ENCODE data around the gene RPS17. TPM values are rescaled to one million over a fixed set of nuclear protein-coding genes. Genes with fewer than 3 reads are reported as not detected.
"Not testable (repeated sequence)": the region's sequence is repeated elsewhere in the genome, so short reads cannot be mapped to it uniquely, and the experiment has no call there.

RPS17 gene
- total RNA-seq, 4 donors from 2014 or later, result 845 to 2,591 (median 2,334) TPM

- WGBS, 2 donors (ENCODE audit: low coverage in 1 of 2), result 8 to 19% methylated on average over 15 to 28 of the region's 28 CpGs
- peak overlapping the region; percentile 71 to 83 for H3K4me3 ChIP-seq
- H3K36me3 ChIP-seq, result peaks cover 0 to 50% of the 10 kb centered on the region in 2 donors
These were observed 1.1 kb downstream of the RPS17 start for GRCh38 chr15:82538961-82539690.

GRCh38 chr15:82537351-82537908 is 2.8 kb downstream of the RPS17 start:
- TF ChIP-seq POLR2A (IDR thresholded peaks at IDR 0.05), result no peak
- no peak for TF ChIP-seq EP300 (IDR thresholded peaks at IDR 0.05)
- no peak for TF ChIP-seq CTCF (IDR thresholded peaks at IDR 0.05)
- TF ChIP-seq POLR2AphosphoS5 (IDR thresholded peaks at IDR 0.05), result no peak
- Histone ChIP-seq H3K4me3 (no peak overlapping the region), H3K27me3 (no peaks in the 10 kb centered on the region), H3K4me1 (peaks cover 0 to 37% (median 12%) of the 10 kb centered on the region in 3 donors), H3K27ac (no peak overlapping the region), H3K9me3 (no peaks in the 10 kb centered on the region), H3K36me3 (peaks cover 0 to 67% of the 10 kb centered on the region in 2 donors)
- ATAC-seq, result no peak
- 64 to 88% methylated on average over 3 to 4 of the region's 4 CpGs for WGBS, 2 donors (ENCODE audit: low coverage in 1 of 2)

More at GRCh38 chr15:82538961-82539690, 1.1 kb downstream of the RPS17 start:
- no peak for ATAC-seq
- Histone ChIP-seq H3K9me3 (no peaks in the 10 kb centered on the region), H3K4me1 (peaks cover 0 to 37% (median 12%) of the 10 kb centered on the region in 3 donors), H3K27me3 (no peaks in the 10 kb centered on the region), H3K27ac (peak overlapping the region; percentile 43 to 95 (median 80))
- TF ChIP-seq POLR2A (IDR thresholded peaks at IDR 0.05) (no peak), EP300 (IDR thresholded peaks at IDR 0.05) (no peak), CTCF (IDR thresholded peaks at IDR 0.05) (no peak), POLR2AphosphoS5 (IDR thresholded peaks at IDR 0.05) (no peak)

GRCh38 chr15:82536409-82537350 is 3.6 kb downstream of the RPS17 start:
- Histone ChIP-seq H3K27me3 (no peaks in the 10 kb centered on the region), H3K4me3 (no peak overlapping the region), H3K4me1 (peaks cover 0 to 36% (median 12%) of the 10 kb centered on the region in 3 donors), H3K27ac (no peak overlapping the region), H3K9me3 (no peaks in the 10 kb centered on the region), H3K36me3 (peaks cover 0 to 68% of the 10 kb centered on the region in 2 donors)
- TF ChIP-seq POLR2AphosphoS5 (IDR thresholded peaks at IDR 0.05), result no peak
- no peak for TF ChIP-seq CTCF (IDR thresholded peaks at IDR 0.05)
- TF ChIP-seq EP300 (IDR thresholded peaks at IDR 0.05), result no peak
- no peak for TF ChIP-seq POLR2A (IDR thresholded peaks at IDR 0.05)
- WGBS, 2 donors (ENCODE audit: low coverage in 1 of 2), result 56 to 59% methylated on average over 8 to 9 of the region's 11 CpGs
- no peak for ATAC-seq

GRCh38 chr15:82535566-82536408 is 4.5 kb downstream of the RPS17 start:
- H3K27me3 ChIP-seq, result no peaks in the 10 kb centered on the region
- peaks cover 0 to 68% of the 10 kb centered on the region in 2 donors for H3K36me3 ChIP-seq
- WGBS, 2 donors (ENCODE audit: low coverage in 1 of 2), result 48 to 68% methylated on average over 6 of the region's 9 CpGs
- no peak for TF ChIP-seq EP300 (IDR thresholded peaks at IDR 0.05)
- TF ChIP-seq CTCF (IDR thresholded peaks at IDR 0.05), result no peak
- TF ChIP-seq POLR2AphosphoS5 (IDR thresholded peaks at IDR 0.05), result no peak
- no peak for TF ChIP-seq POLR2A (IDR thresholded peaks at IDR 0.05)
- no peak overlapping the region for H3K4me3 ChIP-seq
- H3K9me3 ChIP-seq, result no peaks in the 10 kb centered on the region
- no peak overlapping the region for H3K27ac ChIP-seq
- no peak for ATAC-seq
- H3K4me1 ChIP-seq, result peaks cover 0 to 31% (median 7%) of the 10 kb centered on the region in 3 donors

- H3K27ac ChIP-seq, H3K9me3 ChIP-seq, ATAC-seq, H3K27me3 ChIP-seq, H3K4me3 ChIP-seq: not testable (repeated sequence)
- Histone ChIP-seq H3K36me3 (peaks cover 0 to 68% of the 10 kb centered on the region in 2 donors), H3K4me1 (peaks cover 0 to 36% (median 7%) of the 10 kb centered on the region in 3 donors)
- WGBS, 2 donors (ENCODE audit: low coverage in 1 of 2), result 75% methylated on average over 5 of the region's 5 CpGs; no CpG with 5 or more reads in 1 of the 2 donors
These were observed 5.1 kb downstream of the RPS17 start for GRCh38 chr15:82535151-82535550.

GRCh38 chr15:82534457-82534861 is 5.8 kb downstream of the RPS17 start:
- H3K27me3 ChIP-seq, H3K9me3 ChIP-seq, H3K27ac ChIP-seq, ATAC-seq, H3K4me3 ChIP-seq: not testable (repeated sequence)
- 92% methylated on average over 3 of the region's 3 CpGs; no CpG with 5 or more reads in 1 of the 2 donors for WGBS, 2 donors (ENCODE audit: low coverage in 1 of 2)
- H3K36me3 ChIP-seq, result peaks cover 0 to 68% of the 10 kb centered on the region in 2 donors
- peaks cover 0 to 34% (median 7%) of the 10 kb centered on the region in 3 donors for H3K4me1 ChIP-seq

Data from gastroesophageal sphincter (tissue), 4 donors.